Cerebellar nuclear complex (tissue), 1 donor: ENCODE results near the gene CAMSAP1.
"Not testable (repeated sequence)": the region's sequence is repeated elsewhere in the genome, so short reads cannot be mapped to it uniquely, and the experiment has no call there.

Experiments used
- DNase-seq, 2 experiments: peaks; one replicate each; lab custom pipeline; 2025; lab: John Stamatoyannopoulos, UW

The CAMSAP1 gene

DNA sequence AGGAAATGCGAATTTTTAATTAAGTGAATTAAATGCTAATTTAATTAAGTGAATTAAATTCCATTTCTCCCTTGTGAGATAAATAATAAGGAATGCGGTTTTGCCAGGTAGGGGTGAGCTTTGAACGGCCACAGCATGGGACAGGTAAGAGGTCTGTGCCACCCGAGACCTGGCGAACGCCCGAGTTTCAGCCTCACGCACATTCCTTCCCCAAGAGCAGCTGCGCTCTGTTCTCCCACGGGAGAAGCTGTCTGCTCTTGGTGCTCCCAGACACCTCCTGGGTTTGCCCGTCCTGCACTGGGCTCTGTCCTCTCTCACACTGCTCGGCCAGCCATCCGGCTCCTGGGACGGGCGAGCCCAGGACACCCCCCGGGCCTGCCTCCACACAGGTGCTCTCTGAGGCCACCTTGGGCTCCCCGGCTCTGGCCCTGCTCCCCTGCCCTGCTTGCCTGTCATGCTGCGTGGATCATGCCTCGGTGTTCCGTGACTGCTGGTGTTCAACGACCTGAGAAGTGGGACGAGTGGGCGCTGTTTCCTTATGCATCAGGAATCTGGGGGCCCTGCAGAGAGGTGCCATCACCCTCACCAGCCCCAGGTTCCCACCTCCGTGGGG lies 13.7 kb upstream of the CAMSAP1 start:
- DNase-seq = no peak

DNA sequence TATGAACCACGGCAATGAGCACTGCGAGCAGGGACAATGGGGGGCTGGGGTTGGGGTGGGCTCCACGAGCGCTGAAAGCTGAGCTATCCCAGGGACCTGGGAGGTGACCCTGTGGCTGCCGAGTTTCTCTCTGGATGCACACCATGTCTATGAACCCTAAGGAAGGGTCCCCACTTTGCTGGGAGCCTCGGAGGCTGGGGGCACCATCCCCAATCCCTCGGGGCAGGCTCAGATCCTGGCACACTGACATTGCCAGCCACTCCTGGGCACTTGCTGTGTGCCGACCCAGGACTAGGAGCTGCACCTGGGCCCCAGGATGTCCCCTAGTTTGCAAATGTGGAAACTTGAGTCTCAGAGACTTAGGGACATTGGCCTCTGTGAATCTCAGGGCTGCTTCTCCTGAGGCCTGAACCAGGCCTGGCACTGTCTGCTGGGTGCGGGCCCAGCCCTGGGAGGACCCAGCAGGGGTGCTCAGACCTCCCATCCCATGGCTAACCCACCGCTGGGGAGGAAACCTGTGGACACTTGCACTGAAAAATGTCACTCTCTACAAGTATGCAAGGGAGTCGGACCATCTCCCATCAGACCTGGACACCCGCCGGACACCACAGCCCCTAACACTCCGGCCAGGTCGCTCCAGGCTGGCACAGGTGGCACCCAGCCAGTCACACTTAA lies 13.0 kb upstream of the CAMSAP1 start:
- DNase-seq = no peak

DNA sequence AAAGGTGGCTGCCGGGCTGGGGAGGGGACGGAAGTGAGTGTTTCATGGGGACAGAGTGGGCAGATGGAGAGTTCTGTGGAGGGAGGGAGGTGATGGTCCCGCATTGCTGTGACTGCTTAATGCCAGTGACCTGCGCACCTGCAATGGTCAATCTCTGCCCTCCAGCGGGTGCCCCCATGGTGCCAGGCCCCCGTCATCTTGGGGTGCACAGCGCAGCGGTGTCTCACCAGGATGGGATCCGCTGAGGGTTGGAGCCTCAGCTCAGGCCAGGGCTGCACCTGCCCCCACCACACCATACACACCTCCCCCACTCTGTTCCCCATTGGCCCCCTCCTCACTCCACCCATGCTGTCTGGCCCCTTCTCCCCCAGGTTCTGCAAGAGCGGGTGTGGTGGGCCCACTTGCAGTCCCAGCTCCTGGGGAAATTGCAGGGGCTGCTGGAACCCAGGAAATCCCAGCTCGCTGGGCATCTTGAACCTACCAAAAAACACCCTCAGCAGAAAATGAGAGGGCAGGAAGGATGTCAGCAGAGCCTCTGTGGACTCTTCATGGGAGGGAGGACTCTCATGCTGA lies 12.1 kb upstream of the CAMSAP1 start:
- no peak for DNase-seq

GRCh38 chr9:135916227-135916626 lies 8.9 kb upstream of the CAMSAP1 start:
- DNase-seq = not testable (repeated sequence)

GRCh38 chr9:135914921-135915320 lies 7.6 kb upstream of the CAMSAP1 start:
- DNase-seq = no peak

- not testable (repeated sequence) for DNase-seq
Observed at GRCh38 chr9:135911233-135911632, 3.9 kb upstream of the CAMSAP1 start.

DNA sequence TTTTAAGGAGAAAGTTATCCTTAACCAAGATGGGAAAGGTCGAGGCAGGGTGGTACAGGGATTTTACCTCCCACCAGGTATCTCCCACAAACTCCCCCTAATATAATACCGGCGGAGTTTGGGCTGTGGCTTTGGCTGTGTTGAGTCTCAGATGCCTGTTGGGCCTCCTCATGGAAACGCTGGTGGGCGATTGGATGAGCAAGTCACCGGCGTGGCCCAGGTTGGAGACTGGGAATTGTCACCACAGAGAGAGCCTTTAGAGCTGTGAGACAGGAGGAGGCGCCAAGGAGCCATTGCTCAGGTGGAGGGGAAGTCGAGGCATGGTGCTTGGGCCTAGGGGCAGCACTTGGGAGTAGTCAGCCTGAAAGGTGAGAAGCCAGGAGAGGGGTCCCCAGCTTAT lies 3.4 kb upstream of the CAMSAP1 start:
- DNase-seq = no peak

DNA sequence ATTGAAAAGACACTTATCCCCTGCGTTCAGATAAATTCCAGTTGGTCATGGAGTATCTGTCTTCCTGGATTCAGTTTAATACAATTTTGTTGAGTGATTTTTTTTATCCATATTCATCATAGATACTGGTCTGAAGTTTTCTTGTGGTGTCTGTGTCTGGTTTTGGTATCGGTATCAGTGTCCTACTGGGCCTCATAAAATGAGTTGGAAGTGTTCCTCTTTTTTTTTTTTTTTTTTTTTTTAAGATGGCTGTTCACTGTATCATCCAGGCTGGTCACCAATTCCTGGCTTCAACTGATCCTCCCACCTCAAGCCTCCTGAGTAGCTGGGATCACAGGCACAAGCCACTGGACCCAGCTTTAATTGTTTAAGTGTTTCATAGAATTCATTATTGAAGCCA lies 2.9 kb upstream of the CAMSAP1 start:
- no peak for DNase-seq

DNA sequence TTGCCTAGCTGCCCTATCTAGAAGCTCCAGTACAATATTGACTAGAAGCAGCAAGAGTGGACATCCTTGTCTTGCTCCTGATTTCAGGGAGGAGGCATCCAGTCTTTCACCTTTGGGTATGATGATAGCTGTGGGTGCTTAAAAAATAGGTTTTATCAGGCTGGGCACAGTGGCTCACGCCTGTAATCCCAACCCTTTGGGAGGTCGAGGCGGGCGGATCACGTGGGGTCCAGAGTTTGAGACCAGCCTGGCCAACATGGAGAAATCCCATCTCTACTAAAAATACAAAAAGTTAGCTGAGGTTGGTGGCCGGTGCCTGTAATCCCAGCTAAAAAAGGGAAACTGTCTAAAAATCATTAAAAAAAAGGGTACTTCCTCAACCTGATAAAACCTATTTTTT lies 2.0 kb upstream of the CAMSAP1 start:
- no peak for DNase-seq

DNA sequence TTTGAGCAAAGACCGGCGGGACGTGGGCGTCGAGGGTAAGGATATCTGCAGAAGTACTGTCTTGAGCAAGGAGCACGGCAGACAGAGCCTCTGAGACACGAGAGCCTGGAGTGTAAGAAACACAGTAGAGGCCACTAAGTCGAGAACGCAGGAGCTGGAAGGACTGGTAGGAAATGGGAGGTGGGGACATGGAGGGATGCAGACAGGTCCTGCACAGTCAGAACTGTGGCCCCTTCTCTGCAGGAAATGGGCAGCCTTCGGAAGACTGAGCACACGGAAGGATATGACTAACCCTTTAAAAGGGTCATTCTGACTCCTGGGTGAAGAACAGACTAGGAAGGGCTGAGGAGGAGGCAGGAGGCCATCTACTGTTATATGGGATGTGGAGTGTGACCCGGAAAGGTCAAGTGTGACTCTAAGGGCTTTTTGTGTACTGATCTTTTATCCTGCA lies 1.4 kb upstream of the CAMSAP1 start:
- no peak for DNase-seq

- DNase-seq = no peak
Observed at GRCh38 chr9:135908093-135908753, 877 bp upstream of the CAMSAP1 start.

- DNase-seq = no peak
Observed at GRCh38 chr9:135907006-135907430, 328 bp downstream of the CAMSAP1 start.

GRCh38 chr9:135906291-135907005 lies 898 bp downstream of the CAMSAP1 start:
- DNase-seq = no peak

DNA sequence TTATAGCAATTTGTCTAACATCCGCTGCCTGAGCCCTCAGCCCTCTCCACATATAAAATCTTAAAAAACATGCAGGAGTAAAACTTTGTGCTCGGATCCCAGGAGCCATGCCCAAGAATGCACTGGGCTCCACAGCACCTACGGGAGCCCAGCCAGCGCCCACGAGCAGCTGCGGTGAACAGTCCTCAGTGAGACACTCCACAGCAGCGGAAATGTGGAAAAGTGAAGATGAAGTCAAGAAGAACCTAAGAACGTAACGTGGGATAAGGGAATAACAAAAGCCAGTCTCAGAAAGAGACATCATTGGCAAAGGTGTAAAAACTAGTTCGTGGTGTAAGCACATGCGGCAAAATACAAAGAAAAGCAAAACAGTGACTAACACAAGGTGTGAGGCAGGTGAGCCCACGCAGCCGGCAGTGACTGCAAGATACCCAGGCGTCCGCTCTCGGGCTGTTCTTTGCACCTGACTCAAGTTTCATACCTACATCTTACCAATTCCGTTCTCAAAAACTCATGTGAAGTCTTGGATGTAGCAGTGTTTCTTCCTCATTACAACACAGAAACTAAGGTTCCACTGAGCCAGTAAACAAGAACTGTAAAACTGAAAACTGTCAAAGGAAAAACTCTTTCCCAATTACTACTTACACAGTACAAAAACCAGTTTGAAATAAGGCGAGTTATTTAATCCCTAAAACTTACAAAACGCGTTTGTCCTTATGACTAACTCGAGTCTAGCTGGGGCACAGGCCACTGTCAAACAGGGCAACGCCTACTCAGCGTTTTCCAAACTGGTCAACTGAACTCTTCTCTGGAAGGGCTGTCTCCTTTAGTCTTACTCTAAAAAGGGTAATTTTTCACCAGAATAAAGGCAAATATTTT lies 1.7 kb downstream of the CAMSAP1 start:
- no peak for DNase-seq

- no peak for DNase-seq
Observed at GRCh38 chr9:135903786-135904520, 3.4 kb downstream of the CAMSAP1 start.

GRCh38 chr9:135903358-135903656 lies 4.0 kb downstream of the CAMSAP1 start:
- no peak for DNase-seq

DNA sequence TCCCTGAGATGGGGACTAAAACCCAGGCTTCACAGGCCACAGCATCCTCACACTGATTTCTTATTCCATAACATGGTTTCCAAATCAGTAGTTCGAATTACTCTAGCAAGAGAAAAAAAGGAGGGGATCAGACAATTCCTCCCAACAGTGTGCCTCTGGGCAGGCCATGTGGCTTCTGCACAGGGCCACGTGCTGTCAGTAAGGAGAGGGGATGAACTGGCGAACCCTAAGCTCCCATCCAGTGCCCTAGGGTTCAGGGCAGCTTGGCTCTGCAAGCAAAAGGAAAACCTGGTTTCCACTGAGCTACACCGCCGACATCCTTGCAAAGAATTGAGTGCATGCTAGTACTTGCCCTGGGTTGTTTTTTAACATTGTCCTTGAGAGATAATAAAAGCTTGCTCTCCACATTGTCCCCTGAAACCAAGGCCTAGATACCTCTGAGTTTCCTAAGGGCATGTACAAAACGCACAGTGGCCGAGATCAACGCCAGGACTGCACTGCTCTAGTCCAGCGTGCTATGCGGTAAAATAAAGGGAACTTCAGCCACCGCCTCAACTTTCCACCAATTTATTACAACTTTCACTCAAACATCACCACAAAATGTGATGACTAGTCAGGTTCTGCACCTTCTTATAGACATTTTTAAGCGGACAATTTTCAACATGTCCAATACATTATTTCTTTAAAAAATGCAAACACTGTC lies 4.5 kb downstream of the CAMSAP1 start:
- DNase-seq = no peak

DNA sequence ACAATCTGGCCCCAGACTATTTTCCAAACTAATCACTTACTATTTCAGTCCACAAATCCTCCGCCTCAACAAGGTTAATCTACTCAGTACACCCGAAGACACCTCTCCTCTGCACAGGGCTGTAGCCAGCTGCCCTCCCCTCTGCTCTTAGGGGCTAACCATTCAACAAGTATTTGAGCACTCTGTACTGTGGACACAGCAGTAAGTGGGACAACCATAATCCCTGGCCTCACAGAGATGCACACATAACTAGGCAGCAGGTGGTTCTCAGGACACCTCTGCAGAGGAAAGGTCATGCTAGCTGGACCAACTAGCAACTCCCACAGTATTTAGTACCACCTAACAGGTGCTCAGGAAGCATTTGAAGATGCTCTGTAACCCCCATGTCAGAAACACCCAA lies 5.5 kb downstream of the CAMSAP1 start:
- DNase-seq = no peak

- DNase-seq = no peak
Observed at GRCh38 chr9:135901031-135901758, 6.2 kb downstream of the CAMSAP1 start.
